Effector memory CD8-positive, alpha-beta T cell (primary cell): ENCODE results near the gene DYRK4.

Experiments
- ATAC-seq: fragments of 150-1000 bp; cut with Tn5 transposase; replicated peaks from 2 replicates; pipeline ENCODE4 v1.10.0; 2021; ENCODE audit warnings: mild to moderate bottlenecking, moderate library complexity
- DNase-seq, 3 experiments: peaks; one replicate each; pipeline ENCODE4 v3.0.0; 2021
- H3K27ac Mint-ChIP-seq, 2 donors: one replicate each; pipeline ENCODE4 v1.8.0; 2022; ENCODE audit warnings: mild to moderate bottlenecking in 2 of 2, mixed read lengths in 2 of 2, moderate library complexity in 2 of 2
- H3K27me3 Mint-ChIP-seq, 2 donors: one replicate each; pipeline ENCODE4 v1.8.0; 2022; ENCODE audit warnings: mixed read lengths in 2 of 2
- H3K36me3 Mint-ChIP-seq: one replicate; pipeline ENCODE4 v1.8.0; 2022; ENCODE audit warnings: mild to moderate bottlenecking, moderate library complexity, mixed read lengths; ENCODE audit not compliant: insufficient read depth
- H3K4me1 Mint-ChIP-seq, 2 donors: one replicate each; pipeline ENCODE4 v1.8.0; 2022; ENCODE audit warnings: low read depth in 2 of 2, mixed read lengths in 2 of 2
- H3K4me3 Mint-ChIP-seq, 2 donors: one replicate each; pipeline ENCODE4 v1.8.0; 2022; ENCODE audit warnings: mild to moderate bottlenecking in 2 of 2, mixed read lengths in 2 of 2, moderate library complexity in 2 of 2
- H3K9me3 Mint-ChIP-seq, 2 donors: one replicate each; pipeline ENCODE4 v1.8.0; 2022; ENCODE audit warnings: mixed read lengths in 2 of 2

DYRK4 gene

GRCh38 chr12:4579305-4580102 is 17.5 kb downstream of the DYRK4 start:
- no peak overlapping the region for H3K27ac Mint-ChIP-seq
- ATAC-seq (no peak), DNase-seq (no peak)
- no peaks in the 10 kb centered on the region for H3K4me1 Mint-ChIP-seq
- H3K27me3 Mint-ChIP-seq, result peaks cover 15 to 45% of the 10 kb centered on the region in 2 donors
- H3K36me3 Mint-ChIP-seq, result no peaks in the 10 kb centered on the region
- no peaks in the 10 kb centered on the region for H3K9me3 Mint-ChIP-seq
- no peak overlapping the region for H3K4me3 Mint-ChIP-seq

GRCh38 chr12:4580281-4580688 is 18.3 kb downstream of the DYRK4 start:
- H3K27ac Mint-ChIP-seq, result no peak overlapping the region
- no peak overlapping the region for H3K4me3 Mint-ChIP-seq
- H3K27me3 Mint-ChIP-seq, result peaks cover 15 to 45% of the 10 kb centered on the region in 2 donors
- no peaks in the 10 kb centered on the region for H3K9me3 Mint-ChIP-seq
- no peaks in the 10 kb centered on the region for H3K4me1 Mint-ChIP-seq
- DNase-seq, result no peak
- no peaks in the 10 kb centered on the region for H3K36me3 Mint-ChIP-seq
- ATAC-seq, result no peak

- DNase-seq, result no peak
- H3K27ac Mint-ChIP-seq, result no peak overlapping the region
- peaks cover 15 to 58% of the 10 kb centered on the region in 2 donors for H3K27me3 Mint-ChIP-seq
- H3K4me1 Mint-ChIP-seq, result no peaks in the 10 kb centered on the region
- no peak overlapping the region for H3K4me3 Mint-ChIP-seq
- no peaks in the 10 kb centered on the region for H3K36me3 Mint-ChIP-seq
- no peak for ATAC-seq
- no peaks in the 10 kb centered on the region for H3K9me3 Mint-ChIP-seq
Observed at GRCh38 chr12:4584281-4584680, 22.3 kb downstream of the DYRK4 start.

GRCh38 chr12:4584896-4585295 is 22.9 kb downstream of the DYRK4 start:
- peaks cover 15 to 62% of the 10 kb centered on the region in 2 donors for H3K27me3 Mint-ChIP-seq
- no peaks in the 10 kb centered on the region for H3K36me3 Mint-ChIP-seq
- H3K9me3 Mint-ChIP-seq, result no peaks in the 10 kb centered on the region
- H3K27ac Mint-ChIP-seq, result no peak overlapping the region
- H3K4me3 Mint-ChIP-seq, result no peak overlapping the region
- ATAC-seq, result no peak
- no peak for DNase-seq
- no peaks in the 10 kb centered on the region for H3K4me1 Mint-ChIP-seq

GRCh38 chr12:4586500-4586899 is 24.5 kb downstream of the DYRK4 start:
- Mint-ChIP-seq H3K4me1 (no peaks in the 10 kb centered on the region), H3K27me3 (peaks cover 22 to 48% of the 10 kb centered on the region in 2 donors), H3K36me3 (no peaks in the 10 kb centered on the region), H3K4me3 (no peak overlapping the region), H3K27ac (no peak overlapping the region), H3K9me3 (no peaks in the 10 kb centered on the region)
- DNase-seq (no peak), ATAC-seq (no peak)

GRCh38 chr12:4587108-4587507 is 25.1 kb downstream of the DYRK4 start:
- ATAC-seq (no peak), DNase-seq (no peak)
- no peaks in the 10 kb centered on the region for H3K9me3 Mint-ChIP-seq
- H3K27me3 Mint-ChIP-seq, result peaks cover 22 to 45% of the 10 kb centered on the region in 2 donors
- no peak overlapping the region for H3K27ac Mint-ChIP-seq
- no peaks in the 10 kb centered on the region for H3K36me3 Mint-ChIP-seq
- no peak overlapping the region for H3K4me3 Mint-ChIP-seq
- no peaks in the 10 kb centered on the region for H3K4me1 Mint-ChIP-seq

GRCh38 chr12:4588916-4589315 is 26.9 kb downstream of the DYRK4 start:
- Mint-ChIP-seq H3K27ac (no peak overlapping the region), H3K4me1 (no peaks in the 10 kb centered on the region), H3K9me3 (no peaks in the 10 kb centered on the region), H3K4me3 (no peak overlapping the region), H3K36me3 (no peaks in the 10 kb centered on the region), H3K27me3 (peaks cover 16 to 42% of the 10 kb centered on the region in 2 donors)
- ATAC-seq (no peak), DNase-seq (no peak)

GRCh38 chr12:4589941-4590340 is 27.9 kb downstream of the DYRK4 start:
- H3K4me3 Mint-ChIP-seq, result no peak overlapping the region
- no peaks in the 10 kb centered on the region for H3K36me3 Mint-ChIP-seq
- DNase-seq, result no peak
- no peaks in the 10 kb centered on the region for H3K4me1 Mint-ChIP-seq
- no peak overlapping the region for H3K27ac Mint-ChIP-seq
- no peak for ATAC-seq
- H3K9me3 Mint-ChIP-seq, result no peaks in the 10 kb centered on the region
- peaks cover 12 to 41% of the 10 kb centered on the region in 2 donors for H3K27me3 Mint-ChIP-seq

- ATAC-seq, result no peak
- DNase-seq, result no peak
- H3K9me3 Mint-ChIP-seq, result no peaks in the 10 kb centered on the region
- no peaks in the 10 kb centered on the region for H3K36me3 Mint-ChIP-seq
- peaks cover 12 to 52% of the 10 kb centered on the region in 2 donors for H3K27me3 Mint-ChIP-seq
- no peak overlapping the region for H3K4me3 Mint-ChIP-seq
- H3K4me1 Mint-ChIP-seq, result no peaks in the 10 kb centered on the region
- no peak overlapping the region for H3K27ac Mint-ChIP-seq
Observed at GRCh38 chr12:4591180-4591687, 29.2 kb downstream of the DYRK4 start.

- H3K36me3 Mint-ChIP-seq, result no peaks in the 10 kb centered on the region
- peaks cover 10 to 41% of the 10 kb centered on the region in 2 donors for H3K27me3 Mint-ChIP-seq
- no peak for DNase-seq
- ATAC-seq, result no peak
- H3K4me3 Mint-ChIP-seq, result no peak overlapping the region
- H3K4me1 Mint-ChIP-seq, result no peaks in the 10 kb centered on the region
- no peak overlapping the region for H3K27ac Mint-ChIP-seq
- H3K9me3 Mint-ChIP-seq, result no peaks in the 10 kb centered on the region
Observed at GRCh38 chr12:4595881-4596280, 33.9 kb downstream of the DYRK4 start.

GRCh38 chr12:4603421-4603820 is 41.4 kb downstream of the DYRK4 start:
- Mint-ChIP-seq H3K4me1 (peaks cover 5 to 15% of the 10 kb centered on the region in 2 donors), H3K4me3 (no peak overlapping the region), H3K36me3 (peaks cover 4% of the 10 kb centered on the region), H3K27me3 (peaks cover 12 to 17% of the 10 kb centered on the region in 2 donors), H3K9me3 (no peaks in the 10 kb centered on the region), H3K27ac (no peak overlapping the region)
- DNase-seq (no peak), ATAC-seq (no peak)

GRCh38 chr12:4603946-4604345 is 41.9 kb downstream of the DYRK4 start:
- DNase-seq (no peak), ATAC-seq (no peak)
- no peak overlapping the region for H3K4me3 Mint-ChIP-seq
- H3K36me3 Mint-ChIP-seq, result peaks cover 5% of the 10 kb centered on the region
- peaks cover 5 to 16% of the 10 kb centered on the region in 2 donors for H3K4me1 Mint-ChIP-seq
- H3K9me3 Mint-ChIP-seq, result no peaks in the 10 kb centered on the region
- no peak overlapping the region for H3K27ac Mint-ChIP-seq
- H3K27me3 Mint-ChIP-seq, result peaks cover 12 to 17% of the 10 kb centered on the region in 2 donors

- Mint-ChIP-seq H3K4me1 (peaks cover 8 to 16% of the 10 kb centered on the region in 2 donors), H3K36me3 (peaks cover 5% of the 10 kb centered on the region), H3K27ac (peak overlapping the region; percentile 83 to 90), H3K27me3 (peaks cover 12 to 17% of the 10 kb centered on the region in 2 donors), H3K9me3 (no peaks in the 10 kb centered on the region), H3K4me3 (peak overlapping the region; percentile 89 to 93)
- ATAC-seq, result peak; percentile 95
- peak; percentile 71 to 78 (median 71) for DNase-seq
Observed at GRCh38 chr12:4604684-4605193, 42.7 kb downstream of the DYRK4 start.

GRCh38 chr12:4607056-4607455 is 45.0 kb downstream of the DYRK4 start:
- H3K27ac Mint-ChIP-seq, result peak overlapping the region in 1 of 2 donors; percentile 81
- H3K4me1 Mint-ChIP-seq, result peaks cover 10 to 16% of the 10 kb centered on the region in 2 donors
- no peak for DNase-seq
- H3K4me3 Mint-ChIP-seq, result no peak overlapping the region
- peaks cover 5% of the 10 kb centered on the region for H3K36me3 Mint-ChIP-seq
- H3K9me3 Mint-ChIP-seq, result no peaks in the 10 kb centered on the region
- H3K27me3 Mint-ChIP-seq, result peaks cover 12 to 15% of the 10 kb centered on the region in 2 donors
- ATAC-seq, result no peak
